A673 (cell line): ENCODE measurements around the gene PODNL1.

ENCODE experiments used
- CTCF ChIP-seq: fragments of 300-800, 200-600 bp; sonication (generic); conservative IDR thresholded peaks from 2 replicates; pipeline ENCODE4 v1.5.1; 2017; ENCODE audit warnings: low read depth, mild to moderate bottlenecking, antibody characterized with exemption, low read length, moderate library complexity, mixed read lengths
- EZH2 ChIP-seq: fragments of 200-600 bp; sonication (generic); IDR thresholded peaks from 2 replicates; pipeline ENCODE4 v1.6.1; 2017; ENCODE audit warnings: borderline replicate concordance, low read depth, mild to moderate bottlenecking, mixed read lengths, antibody characterized with exemption, low read length; ENCODE audit not compliant: poor library complexity, severe bottlenecking

DNA sequence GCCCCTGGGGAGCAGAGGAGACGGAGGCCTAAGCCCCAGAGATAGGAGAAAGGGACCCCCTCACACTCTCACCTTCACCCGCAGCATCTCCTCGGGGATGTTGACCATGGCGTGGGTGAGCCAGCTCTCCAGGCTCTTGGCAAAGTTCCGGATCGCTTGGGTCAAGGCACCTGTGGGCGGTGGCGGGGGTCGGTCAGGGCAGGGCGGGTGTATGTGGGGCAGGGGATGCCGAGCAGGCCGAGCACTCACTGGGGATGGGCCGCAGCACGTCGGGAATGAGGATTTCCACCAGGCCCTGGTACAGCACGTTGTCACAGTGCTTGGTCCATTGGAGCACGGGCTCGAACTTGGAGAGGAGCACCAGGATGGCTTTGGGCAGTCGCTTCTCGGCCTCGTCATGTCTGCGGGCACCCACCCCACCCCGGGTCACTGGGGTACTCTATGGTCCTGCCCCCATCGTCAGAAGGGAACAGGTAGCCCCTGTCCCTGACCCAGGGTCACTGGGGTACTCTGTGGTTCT, 27.2 kb upstream of the PODNL1 start:
- TF ChIP-seq CTCF (no peak), EZH2 (no peak)
